ENCODE results near the gene HOXA13. TPM values are rescaled to one million over a fixed set of nuclear protein-coding genes. Genes with fewer than 3 reads are reported as not detected.

HOXA13 gene
- total RNA-seq, 1 experiment from 2014 or later, result 12.1 TPM

DNA sequence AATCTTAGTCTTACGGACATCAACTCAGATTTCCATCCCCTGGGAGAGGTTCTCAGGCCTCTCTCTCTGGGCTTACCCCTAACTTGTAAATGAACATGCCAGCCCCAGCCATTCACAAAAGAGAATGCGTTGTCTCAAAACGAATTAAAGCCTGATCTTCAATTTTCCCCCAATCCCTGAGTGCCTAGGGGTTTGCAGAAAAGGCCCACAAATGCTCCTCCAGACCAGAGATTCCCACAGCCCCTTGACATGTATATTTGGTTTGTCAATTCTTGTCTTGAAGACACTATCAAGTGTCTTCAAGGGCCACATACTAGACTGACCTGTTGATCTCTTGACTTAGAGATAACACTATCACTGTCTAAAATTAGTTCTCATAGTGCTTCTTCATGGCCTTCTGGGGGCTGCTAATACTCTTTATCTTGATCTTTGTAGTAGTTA, 11.9 kb upstream of the HOXA13 start:
- CTCF ChIA-PET, result interaction anchor here (1.0 kb wide), 1 partner anchor 394 kb away, joined by 7 read pairs; no protein-coding TSS in a partner anchor

DNA sequence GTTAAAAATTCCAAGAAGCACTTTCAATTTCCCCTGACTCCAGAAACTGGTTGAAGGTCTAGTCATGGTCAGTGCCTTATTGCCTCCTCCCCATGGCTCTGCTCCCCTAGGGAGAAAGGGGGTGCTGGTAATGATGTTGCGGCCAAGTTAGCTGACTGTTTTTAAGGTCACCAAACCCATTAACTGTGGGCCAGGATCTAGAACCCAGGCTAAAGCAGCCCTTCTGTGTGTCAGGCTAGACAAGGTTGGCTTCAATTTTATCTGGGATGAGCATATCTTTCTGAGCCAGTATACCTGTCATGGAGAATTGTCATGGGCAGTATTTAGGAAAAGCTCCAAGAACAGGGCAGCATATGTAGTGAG, 11.2 kb upstream of the HOXA13 start:
- Histone ChIP-seq H3K27ac (ENCODE audit: low read length) (no peak overlapping the region), H3K9ac (ENCODE audit: low read length) (no peak overlapping the region), H3K27me3 (ENCODE audit: low read length) (no peaks in the 10 kb centered on the region), H3K36me3 (ENCODE audit: low read depth, low read length) (no peaks in the 10 kb centered on the region), H3K4me1 (ENCODE audit: insufficient read depth, low read length) (peaks cover 36% of the 10 kb centered on the region), H3F3A (ENCODE audit: low read length, unreplicated experiment) (no peaks in the 10 kb centered on the region), H3K79me2 (ENCODE audit: low read length) (peaks cover 23% of the 10 kb centered on the region), H3K4me2 (ENCODE audit: low read length) (peak overlapping the region; percentile 93), H4K20me1 (ENCODE audit: low read length) (no peaks in the 10 kb centered on the region), H3K9me3 (ENCODE audit: low read length) (no peaks in the 10 kb centered on the region), H3K4me3 (ENCODE audit: low read length) (peak overlapping the region; percentile 65; the same call in 1 of the 2 replicates), H3K9me2 (replicated peaks; ENCODE audit: low read length) (no peaks in the 10 kb centered on the region), H2AFZ (ENCODE audit: low read length) (peak overlapping the region; percentile 89)
- ChIA-PET POLR2A (ENCODE audit: unreplicated experiment) (no interaction called here), CTCF (interaction anchor here (1.0 kb wide), 1 partner anchor 395 kb away, joined by 7 read pairs; no protein-coding TSS in a partner anchor)
- intact Hi-C loops (cut with micrococcal nuclease), result no loop called here
- no TSS peak for BruUV-seq (replicated peaks)
- TF ChIP-seq, protein P1, sequence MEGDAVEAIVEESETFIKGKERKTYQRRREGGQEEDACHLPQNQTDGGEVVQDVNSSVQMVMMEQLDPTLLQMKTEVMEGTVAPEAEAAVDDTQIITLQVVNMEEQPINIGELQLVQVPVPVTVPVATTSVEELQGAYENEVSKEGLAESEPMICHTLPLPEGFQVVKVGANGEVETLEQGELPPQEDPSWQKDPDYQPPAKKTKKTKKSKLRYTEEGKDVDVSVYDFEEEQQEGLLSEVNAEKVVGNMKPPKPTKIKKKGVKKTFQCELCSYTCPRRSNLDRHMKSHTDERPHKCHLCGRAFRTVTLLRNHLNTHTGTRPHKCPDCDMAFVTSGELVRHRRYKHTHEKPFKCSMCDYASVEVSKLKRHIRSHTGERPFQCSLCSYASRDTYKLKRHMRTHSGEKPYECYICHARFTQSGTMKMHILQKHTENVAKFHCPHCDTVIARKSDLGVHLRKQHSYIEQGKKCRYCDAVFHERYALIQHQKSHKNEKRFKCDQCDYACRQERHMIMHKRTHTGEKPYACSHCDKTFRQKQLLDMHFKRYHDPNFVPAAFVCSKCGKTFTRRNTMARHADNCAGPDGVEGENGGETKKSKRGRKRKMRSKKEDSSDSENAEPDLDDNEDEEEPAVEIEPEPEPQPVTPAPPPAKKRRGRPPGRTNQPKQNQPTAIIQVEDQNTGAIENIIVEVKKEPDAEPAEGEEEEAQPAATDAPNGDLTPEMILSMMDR (conservative IDR thresholded peaks at IDR 0.05; ENCODE audit: low read depth, low read length), result no peak
- no peak for TF ChIP-seq EZH2 (IDR thresholded peaks at IDR 0.05; ENCODE audit: low read length, unreplicated experiment)
- no peak for TF ChIP-seq EZH2phosphoT487 (IDR thresholded peaks at IDR 0.05; ENCODE audit: borderline replicate concordance, low read length)
- ATAC-seq (no peak), DNase-seq (no peak)

More for the DNA sequence above, 11.9 kb upstream of the HOXA13 start:
- Histone ChIP-seq H2AFZ (ENCODE audit: low read length) (no peak overlapping the region), H3K4me2 (ENCODE audit: low read length) (no peak overlapping the region), H3K36me3 (ENCODE audit: low read depth, low read length) (no peaks in the 10 kb centered on the region), H3K27me3 (ENCODE audit: low read length) (no peaks in the 10 kb centered on the region), H4K20me1 (ENCODE audit: low read length) (no peaks in the 10 kb centered on the region), H3F3A (ENCODE audit: low read length, unreplicated experiment) (no peaks in the 10 kb centered on the region), H3K9ac (ENCODE audit: low read length) (no peak overlapping the region), H3K79me2 (ENCODE audit: low read length) (peaks cover 16% of the 10 kb centered on the region), H3K4me1 (ENCODE audit: insufficient read depth, low read length) (peaks cover 31% of the 10 kb centered on the region), H3K9me3 (ENCODE audit: low read length) (no peaks in the 10 kb centered on the region), H3K4me3 (ENCODE audit: low read length) (no peak overlapping the region), H3K27ac (ENCODE audit: low read length) (no peak overlapping the region), H3K9me2 (replicated peaks; ENCODE audit: low read length) (no peaks in the 10 kb centered on the region)
- ATAC-seq (no peak), DNase-seq (no peak)
- no TSS peak for BruUV-seq (replicated peaks)
- TF ChIP-seq, protein P1 (conservative IDR thresholded peaks at IDR 0.05; ENCODE audit: low read depth, low read length), result no peak
- no peak for TF ChIP-seq EZH2phosphoT487 (IDR thresholded peaks at IDR 0.05; ENCODE audit: borderline replicate concordance, low read length)
- no peak for TF ChIP-seq EZH2 (IDR thresholded peaks at IDR 0.05; ENCODE audit: low read length, unreplicated experiment)
- intact Hi-C loops (cut with micrococcal nuclease), result no loop called here
- POLR2A ChIA-PET (ENCODE audit: unreplicated experiment), result no interaction called here

DNA sequence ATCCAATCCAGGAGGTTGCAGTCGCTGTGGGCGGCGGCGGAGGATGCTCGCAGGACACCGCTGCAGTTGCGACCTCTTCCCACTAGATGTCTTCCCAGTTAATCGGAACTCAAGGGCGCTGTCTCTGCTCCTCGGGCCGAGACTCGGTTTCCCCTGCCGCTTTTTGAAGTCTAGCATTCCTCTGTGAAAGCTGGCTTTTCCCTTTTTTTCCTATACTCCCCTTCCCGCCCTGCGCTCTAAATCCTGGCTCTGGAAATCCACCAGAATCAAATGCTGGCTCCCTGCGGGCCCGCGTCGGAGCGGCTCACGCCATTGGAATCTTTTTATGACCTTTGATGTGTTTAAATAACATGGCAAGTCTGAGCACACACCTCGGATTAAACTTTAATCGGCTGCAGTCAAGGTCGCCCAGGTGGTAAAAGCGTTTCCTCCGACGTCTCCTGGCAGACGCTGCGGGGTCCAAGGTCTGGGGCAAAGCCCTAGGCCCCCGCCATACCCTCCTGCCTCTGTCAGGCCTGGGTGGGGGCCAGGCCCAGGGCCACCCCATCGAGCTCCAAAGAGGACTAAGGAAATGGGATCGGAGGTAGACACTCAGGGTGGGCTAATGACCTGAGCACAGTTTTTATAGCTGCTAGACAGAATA, 10.7 kb upstream of the HOXA13 start:
- Histone ChIP-seq H3K27ac (ENCODE audit: low read length) (no peak overlapping the region), H4K20me1 (ENCODE audit: low read length) (no peaks in the 10 kb centered on the region), H3K9me3 (ENCODE audit: low read length) (no peaks in the 10 kb centered on the region), H3K4me2 (ENCODE audit: low read length) (peak overlapping the region; percentile 93), H3K36me3 (ENCODE audit: low read depth, low read length) (no peaks in the 10 kb centered on the region), H3F3A (ENCODE audit: low read length, unreplicated experiment) (no peaks in the 10 kb centered on the region), H2AFZ (ENCODE audit: low read length) (peak overlapping the region; percentile 89), H3K27me3 (ENCODE audit: low read length) (no peaks in the 10 kb centered on the region), H3K9me2 (replicated peaks; ENCODE audit: low read length) (no peaks in the 10 kb centered on the region), H3K79me2 (ENCODE audit: low read length) (peaks cover 28% of the 10 kb centered on the region), H3K4me1 (ENCODE audit: insufficient read depth, low read length) (peaks cover 36% of the 10 kb centered on the region), H3K9ac (ENCODE audit: low read length) (peak overlapping the region; percentile 29), H3K4me3 (ENCODE audit: low read length) (peak overlapping the region; percentile 65)
- ATAC-seq (peak; percentile 46), DNase-seq (peak; percentile 65)
- intact Hi-C loops (cut with micrococcal nuclease), result loop anchor here (1.0 kb wide), 1 partner anchor 366 kb away; no protein-coding TSS in a partner anchor
- no TSS peak for BruUV-seq (replicated peaks)
- ChIA-PET CTCF (interaction anchor here (0.9 to 1.0 kb wide), 2 partner anchors 395 kb away, joined by 6 to 7 read pairs; no protein-coding TSS in a partner anchor), POLR2A (ENCODE audit: unreplicated experiment) (no interaction called here)
- no peak for TF ChIP-seq EZH2phosphoT487 (IDR thresholded peaks at IDR 0.05; ENCODE audit: borderline replicate concordance, low read length)
- TF ChIP-seq, protein P1 (conservative IDR thresholded peaks at IDR 0.05; ENCODE audit: low read depth, low read length), result peak; percentile 83

All from PC-3 (cell line).